GM12878 (cell line): ENCODE data around the gene TECPR1. TPM values are rescaled to one million over a fixed set of nuclear protein-coding genes. Genes with fewer than 3 reads are reported as not detected.

Experiments
- ATAC-seq: fragments of 200-7000 bp; cut with Tn5 transposase; 3 replicates; pipeline ENCODE4 v1.9.1; 2020; ENCODE audit warnings: mild to moderate bottlenecking, moderate library complexity
- BruUV-seq: library from RNA; stranded (reverse); fragments of 400-500 nt; replicated peaks from 2 replicates; lab custom pipeline; 2021; lab: Mats Ljungman, UMichigan
- CTCF ChIA-PET: fragments of 300-600 bp; sonication (Branson Sonifier 250); formaldehyde crosslinking; extraction: SDS; loops from one replicate; lab custom pipeline; 2021; ENCODE audit warnings: inconsistent platforms; lab: Yijun Ruan, JAX
- POLR2A ChIA-PET: fragments of 350-600 bp; formaldehyde crosslinking; extraction: SDS; loops from one replicate; lab custom pipeline; 2021; ENCODE audit warnings: inconsistent platforms; lab: Charles Lee
- RAD21 ChIA-PET: fragments of 300-600 bp; sonication (Branson Sonifier 250); formaldehyde crosslinking; loops from one replicate; lab custom pipeline; 2023; ENCODE audit warnings: antibody characterized with exemption; ENCODE audit not compliant: unreplicated experiment; lab: Charles Lee
- SMC1A ChIA-PET: fragments of 300-600 bp; sonication (Branson Sonifier 250); formaldehyde crosslinking; loops from one replicate; lab custom pipeline; 2023; ENCODE audit not compliant: unreplicated experiment, uncharacterized antibody; lab: Charles Lee
- DNase-seq: peaks from one replicate; pipeline ENCODE4 v3.0.0-alpha.2; 2011; ENCODE audit warnings: low read depth, low spot score
- FAIRE-seq: peaks from 3 replicates; lab custom pipeline; 2011; peaks lifted over from hg19 to GRCh38; lab: Jason Lieb, UNC
- H2AFZ ChIP-seq: 2 replicates; pipeline ENCODE4 v1.6.0; 2011; ENCODE audit warnings: low read depth, low read length, control low read depth; ENCODE audit not compliant: control insufficient read depth
- H3K27ac ChIP-seq: 2 replicates; pipeline ENCODE4 v1.5.1; 2011; ENCODE audit warnings: control low read depth; ENCODE audit not compliant: control insufficient read depth, insufficient read depth
- H3K27me3 ChIP-seq, 2 experiments: replicated peaks in 1 of 2; 2 replicates each; pipeline versions ENCODE4 v1.6.0 to v1.6.1; 2011; ENCODE audit warnings: low read length in 1 of 2; ENCODE audit not compliant: control insufficient read depth in 2 of 2, insufficient read depth in 2 of 2
- H3K36me3 ChIP-seq, 2 experiments: 2 replicates each; pipeline ENCODE4 v1.5.1; 2011; ENCODE audit warnings: low read length in 1 of 2; ENCODE audit not compliant: control insufficient read depth in 2 of 2, insufficient read depth in 2 of 2
- H3K4me1 ChIP-seq: 2 replicates; pipeline ENCODE4 v1.6.1; 2011; ENCODE audit warnings: mild to moderate bottlenecking, low read length, moderate library complexity, mixed read lengths; ENCODE audit not compliant: control insufficient read depth, insufficient read depth
- H3K4me2 ChIP-seq: 2 replicates; pipeline ENCODE4 v1.6.0; 2011; ENCODE audit warnings: control low read depth; ENCODE audit not compliant: control insufficient read depth, insufficient read depth
- H3K4me3 ChIP-seq: fragments of 200-600 bp; sonication (generic); 2 replicates; pipeline ENCODE4 v1.5.1; 2016
- H3K79me2 ChIP-seq: 2 replicates; pipeline ENCODE4 v1.6.0; 2011; ENCODE audit warnings: low read length; ENCODE audit not compliant: control insufficient read depth, insufficient read depth
- H3K9ac ChIP-seq: 2 replicates; pipeline ENCODE4 v1.8.0; 2011; ENCODE audit warnings: low read length, control low read depth, mixed read lengths; ENCODE audit not compliant: control insufficient read depth, insufficient read depth
- H3K9me3 ChIP-seq: replicated peaks from 3 replicates; pipeline ENCODE4 v1.5.1; 2011; ENCODE audit warnings: mild to moderate bottlenecking, low read length; ENCODE audit not compliant: control insufficient read depth, insufficient read depth
- H4K20me1 ChIP-seq: 2 replicates; pipeline ENCODE4 v1.6.0; 2011; ENCODE audit not compliant: control insufficient read depth, insufficient read depth
- ATF7 ChIP-seq: fragments of 450-650 bp; IDR thresholded peaks from 2 replicates; pipeline ENCODE4 v1.6.1; 2016; ENCODE audit warnings: low read depth, mild to moderate bottlenecking
- BHLHE40 ChIP-seq, 2 experiments: fragments of 450-650 bp in 1 of 2; IDR thresholded peaks; 2 replicates each; pipeline ENCODE4 v1.6.1; 2011 to 2017; ENCODE audit warnings: low read depth in 2 of 2, borderline replicate concordance in 1 of 2, improper control_type of control experiment in 1 of 2, low read length in 1 of 2, mild to moderate bottlenecking in 1 of 2
- CHD1 ChIP-seq: IDR thresholded peaks from 2 replicates; pipeline ENCODE4 v1.6.1; 2012; ENCODE audit warnings: low read depth, low read length, improper control_type of control experiment
- IKZF2 ChIP-seq, 2 experiments: fragments of 450-650 bp; IDR thresholded peaks; 2 replicates each; pipeline ENCODE4 v1.6.1; 2017; ENCODE audit warnings: mild to moderate bottlenecking in 2 of 2, moderate library complexity in 2 of 2
- LARP7 ChIP-seq: fragments of 450-650 bp; IDR thresholded peaks from 2 replicates; pipeline ENCODE4 v1.6.1; 2017; ENCODE audit warnings: mild to moderate bottlenecking
- NR2C1 ChIP-seq: fragments of 450-650 bp; IDR thresholded peaks from 2 replicates; pipeline ENCODE4 v1.6.1; 2017; ENCODE audit warnings: antibody characterized with exemption, mild to moderate bottlenecking, moderate library complexity
- PAX5 ChIP-seq: IDR thresholded peaks from 2 replicates; pipeline ENCODE4 v1.6.1; 2011; ENCODE audit warnings: low read depth, low read length, borderline replicate concordance
- RBBP5 ChIP-seq: fragments of 200-600 bp; sonication (generic); conservative IDR thresholded peaks from 2 replicates; pipeline ENCODE4 v1.6.1; 2016
- RELA ChIP-seq: fragments of 450-650 bp; IDR thresholded peaks from 2 replicates; pipeline ENCODE4 v1.8.0; 2014; ENCODE audit warnings: borderline replicate concordance; ENCODE audit not compliant: partially characterized antibody
- TARDBP ChIP-seq: IDR thresholded peaks from 2 replicates; pipeline ENCODE4 v1.6.1; 2016; ENCODE audit warnings: borderline replicate concordance
- ZNF274 ChIP-seq: IDR thresholded peaks from one replicate; pipeline ENCODE4 v1.8.0; 2011; ENCODE audit not compliant: insufficient read length, insufficient read depth
- WGBS: methylation state at CpG from one replicate; pipeline ENCODE4 v1.1.6; 2016; ENCODE audit warnings: low lambda C conversion rate; ENCODE audit not compliant: insufficient replicate concordance, insufficient coverage; ENCODE audit errors: missing lambda C conversion rate; 5-methylcytosine and 5-hydroxymethylcytosine counted together
- in situ Hi-C: fragments of 300-500 bp; cut with MboI; formaldehyde crosslinking; loops from 9 replicates; pipeline ENCODE4 v1.14.3; 2018; ENCODE audit warnings: mixed read lengths
- intact Hi-C: fragments of 100-400 bp; cut with micrococcal nuclease; formaldehyde crosslinking; loops from one replicate; pipeline ENCODE4 v1.14.2; 2022; ENCODE audit not compliant: unreplicated experiment
- polyA plus RNA-seq, 11 experiments: library from polyadenylated mRNA; depleted of rRNA in 4 of 11; unstranded in 6 of 11; stranded (reverse) in 5 of 11; fragments of >200 nt; fragmentation: Nextera tagmentation in 4 of 11; fragmentation: Illumina TruSeq in 1 of 11; extraction: Ambion mirVana in 4 of 11; extraction: Trizol in 1 of 11; gene quantifications; 1 replicate in 1 of 11; 2 replicates in 10 of 11; pipeline versions ENCODE4 v1.2.1 to v1.2.3, GENCODE V29; 2011 to 2016; ENCODE audit warnings: inconsistent platforms in 2 of 11, missing spikeins in 2 of 11, low read depth in 1 of 11
- total RNA-seq, 4 experiments: library from RNA; depleted of rRNA in 3 of 4; stranded (reverse); fragments of >200 nt in 3 of 4; fragmentation: Illumina TruSeq in 1 of 4; extraction: Trizol in 1 of 4; gene quantifications; 2 replicates each; pipeline versions ENCODE4 v1.2.1 to v1.2.3, GENCODE V29; 2013 to 2021
- TF ChIP-seq, protein P1 (sequence below): fragments of 450-650 bp; IDR thresholded peaks from 2 replicates; pipeline ENCODE4 v1.6.1; 2014; ENCODE audit warnings: mild to moderate bottlenecking

Gene TECPR1
- total and polyA plus RNA-seq, 10 of the 15 experiments (the other 5 are each of a cell fraction or from before 2014, with no cell fraction given), result 0.26 to 16.8 (median 4.2) TPM

DNA sequence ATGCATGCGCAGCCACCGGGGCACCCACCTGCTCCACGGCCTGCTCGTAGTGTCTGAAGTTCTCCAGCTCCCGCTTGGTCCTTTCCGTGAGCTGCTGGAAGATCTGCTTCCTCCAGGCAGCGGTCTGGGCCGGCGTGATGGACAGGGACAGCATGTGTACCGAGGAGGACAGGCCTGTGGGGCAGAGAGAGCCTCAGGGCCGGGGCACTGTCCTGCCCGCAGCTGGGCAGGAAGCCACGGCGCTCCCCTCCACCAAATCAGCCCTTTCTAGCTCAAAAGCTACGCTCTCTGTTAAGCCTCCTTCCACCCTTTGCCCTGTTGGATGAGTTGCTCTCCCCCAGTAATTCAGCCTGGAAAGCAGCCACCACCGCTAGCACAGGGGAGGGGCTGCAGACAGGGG, 19.2 kb downstream of the TECPR1 start:
- no peaks in the 10 kb centered on the region for H3K79me2 ChIP-seq
- in situ Hi-C loops, result no loop called here
- POLR2A ChIA-PET, result no interaction called here
- TF ChIP-seq NR2C1 (no peak), CHD1 (no peak), RBBP5 (no peak), BHLHE40 (IDR thresholded peaks at IDR 0.05; ENCODE audit: borderline replicate concordance in 1 of 2, low read depth in 2 of 2, low read length in 1 of 2) (no peak), TARDBP (no peak), LARP7 (no peak), ZNF274 (no peak), RELA (no peak), IKZF2 (IDR thresholded peaks at IDR 0.05) (no peak), PAX5 (no peak), ATF7 (no peak)
- TF ChIP-seq, protein P1, sequence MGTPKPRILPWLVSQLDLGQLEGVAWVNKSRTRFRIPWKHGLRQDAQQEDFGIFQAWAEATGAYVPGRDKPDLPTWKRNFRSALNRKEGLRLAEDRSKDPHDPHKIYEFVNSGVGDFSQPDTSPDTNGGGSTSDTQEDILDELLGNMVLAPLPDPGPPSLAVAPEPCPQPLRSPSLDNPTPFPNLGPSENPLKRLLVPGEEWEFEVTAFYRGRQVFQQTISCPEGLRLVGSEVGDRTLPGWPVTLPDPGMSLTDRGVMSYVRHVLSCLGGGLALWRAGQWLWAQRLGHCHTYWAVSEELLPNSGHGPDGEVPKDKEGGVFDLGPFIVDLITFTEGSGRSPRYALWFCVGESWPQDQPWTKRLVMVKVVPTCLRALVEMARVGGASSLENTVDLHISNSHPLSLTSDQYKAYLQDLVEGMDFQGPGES, result no peak
- TF ChIP-seq, all 136 proteins: peak for 0
- Histone ChIP-seq H3K36me3 (no peaks in the 10 kb centered on the region), H3K4me1 (no peaks in the 10 kb centered on the region), H2AFZ (no peak overlapping the region), H3K9ac (no peak overlapping the region), H4K20me1 (no peaks in the 10 kb centered on the region), H3K4me3 (no peak overlapping the region), H3K27me3 (no peaks in the 10 kb centered on the region), H3K27ac (no peak overlapping the region), H3K9me3 (no peaks in the 10 kb centered on the region), H3K4me2 (no peak overlapping the region)
- FAIRE-seq (no peak), DNase-seq (no peak), ATAC-seq (no peak)
- RAD21 ChIA-PET, result interaction anchor here (0.7 kb wide), 1 partner anchor 570 kb away, joined by 3 read pairs; no protein-coding TSS in a partner anchor
- intact Hi-C loops, result no loop called here
- no TSS peak for BruUV-seq
- SMC1A ChIA-PET, result no interaction called here
- WGBS, result 90% methylated on average over 16 of the region's 16 CpGs
- CTCF ChIA-PET, result interaction anchor here (0.9 kb wide), 1 partner anchor 211 kb away, joined by 4 read pairs; no protein-coding TSS in a partner anchor
